Measurements from ENCODE around the gene ITGB1.
"Not testable (repeated sequence)": the region's sequence is repeated elsewhere in the genome, so short reads cannot be mapped to it uniquely, and the experiment has no call there.

The ITGB1 gene

DNA sequence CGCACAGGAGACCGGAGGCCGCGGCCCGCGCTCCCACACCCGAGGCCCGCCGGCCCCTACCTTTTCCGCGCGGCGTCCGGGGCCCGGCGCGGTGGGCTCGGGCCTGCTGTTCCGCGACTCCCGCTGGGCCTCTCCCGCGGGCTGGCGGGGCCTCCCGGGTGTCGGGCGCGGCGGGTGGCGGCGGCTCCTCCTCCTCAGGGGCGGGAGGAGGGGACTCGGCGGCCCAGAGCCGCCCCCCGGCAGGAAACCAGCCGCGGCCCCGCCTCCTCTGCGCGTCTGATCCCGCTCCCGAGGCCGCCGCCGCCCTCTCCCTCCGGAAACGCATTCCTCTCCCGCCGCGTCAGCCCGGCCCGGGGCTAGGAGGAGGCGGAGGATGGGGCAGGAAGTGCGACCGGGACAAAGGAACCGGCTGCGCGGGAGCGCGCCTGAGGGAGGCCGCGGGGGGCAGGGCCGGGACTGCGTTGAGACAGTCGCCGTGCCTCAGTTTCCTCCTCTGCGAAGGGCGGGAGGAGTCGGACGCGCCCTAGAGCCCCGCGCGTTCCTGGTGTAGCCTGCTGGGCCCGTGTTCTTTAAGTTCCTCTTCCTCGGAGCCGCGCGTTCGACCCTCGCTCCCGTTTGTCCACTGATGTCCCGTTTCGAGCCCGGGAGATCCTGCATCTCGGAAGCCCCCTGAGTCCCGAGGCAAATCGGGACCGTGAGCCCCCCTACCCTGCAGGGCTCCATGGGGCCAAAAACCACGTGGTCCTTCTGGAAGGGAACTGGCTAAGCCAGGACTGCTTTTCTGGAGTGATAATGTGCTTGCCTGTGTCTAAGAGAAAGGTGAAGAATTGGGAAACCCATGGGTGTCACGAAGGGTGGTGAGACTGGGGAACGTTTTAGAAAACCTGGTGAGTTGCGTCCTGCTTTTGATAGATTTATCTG is at the start of gene ITGB1:
Gene ITGB1 (minus strand): TSS at position 146 of the 921 bp plus-strand sequence. CDS start 22,672 bp downstream, outside the sequence.
- DNase-seq (ENCODE audit: low spot score), result peak; percentile 95

- DNase-seq (ENCODE audit: low spot score), result no peak
These were observed 48.4 kb upstream of the ITGB1 start for GRCh38 chr10:33006342-33006887.

DNA sequence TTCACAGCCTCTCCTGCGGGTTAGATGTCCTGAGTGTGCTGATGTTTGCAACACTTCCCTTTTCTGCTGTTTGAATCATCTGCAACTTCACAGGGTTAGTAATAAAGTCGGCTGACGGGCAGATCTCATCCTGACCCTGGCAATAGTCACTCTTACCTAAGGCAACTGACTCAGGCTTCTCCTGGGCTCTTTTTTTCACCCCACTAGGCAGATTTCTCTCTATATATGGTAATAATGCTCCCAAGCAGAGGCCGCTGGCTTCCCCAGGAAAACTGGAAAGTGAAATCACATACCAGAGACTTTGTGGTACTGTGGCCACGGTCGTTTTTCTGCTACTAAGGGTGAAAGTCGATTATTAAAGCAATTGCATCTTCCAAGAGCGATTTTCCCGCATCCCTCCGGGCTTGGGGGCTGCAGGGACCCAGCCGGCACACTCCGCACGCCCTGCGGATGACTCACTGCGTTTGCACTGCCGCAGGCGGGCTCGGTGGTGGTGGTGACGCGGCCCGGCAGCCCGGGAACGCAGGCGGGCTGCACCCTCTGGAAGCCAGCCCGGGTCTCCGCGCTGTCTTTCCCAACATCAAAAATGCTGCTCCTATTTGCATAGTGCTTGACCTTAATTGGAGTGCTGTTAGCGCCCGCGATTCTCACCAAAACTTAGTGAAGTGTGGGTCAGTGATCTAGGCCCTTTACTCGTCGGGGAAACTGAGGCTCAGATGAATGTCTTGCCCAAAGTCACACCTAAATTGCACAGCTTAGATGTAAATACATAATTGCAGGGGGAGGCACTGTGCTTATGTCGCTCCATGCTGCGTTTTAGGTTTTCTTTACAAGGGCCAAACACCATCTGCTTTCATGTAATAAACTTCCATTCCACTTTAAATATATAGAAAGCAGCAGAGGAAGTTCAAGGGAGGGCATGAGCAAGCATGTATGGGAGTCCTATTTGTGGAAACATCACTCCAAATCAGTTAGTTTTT is 47.6 kb upstream of the ITGB1 start:
- DNase-seq (ENCODE audit: low spot score), result peak; percentile 23

DNA sequence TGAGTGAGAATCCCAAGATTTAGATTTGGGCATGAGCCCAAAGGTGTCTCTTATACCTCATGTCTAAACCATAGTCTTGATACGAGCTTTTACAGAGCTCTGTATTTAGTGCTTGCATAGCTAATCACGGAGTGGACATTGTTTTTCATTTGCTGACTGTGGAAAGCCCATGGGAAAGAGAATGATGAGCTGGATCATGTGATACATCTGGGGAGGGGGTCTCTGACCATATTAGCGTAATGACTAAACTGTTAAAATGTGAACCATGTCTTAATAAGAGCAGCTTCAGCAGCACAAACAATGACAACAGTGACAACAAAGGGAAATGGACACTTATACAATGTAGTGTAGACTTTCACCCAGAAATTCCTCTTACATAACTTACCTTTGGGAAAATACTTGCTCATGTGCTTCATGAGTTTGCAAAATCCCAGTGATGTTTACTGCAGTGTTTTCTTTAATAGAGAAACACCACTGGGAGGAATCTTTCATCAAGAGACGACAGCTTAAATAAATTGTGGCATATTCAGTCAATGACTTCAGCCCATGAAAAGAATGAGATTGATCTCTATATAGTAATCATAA is 44.0 kb upstream of the ITGB1 start:
- no peak for DNase-seq (ENCODE audit: low spot score)

- not testable (repeated sequence) for DNase-seq (ENCODE audit: low spot score)
These were observed 40.1 kb upstream of the ITGB1 start for GRCh38 chr10:32998060-32998581.

- DNase-seq (ENCODE audit: low spot score), result no peak
These were observed 37.7 kb upstream of the ITGB1 start for GRCh38 chr10:32995751-32996150.

DNA sequence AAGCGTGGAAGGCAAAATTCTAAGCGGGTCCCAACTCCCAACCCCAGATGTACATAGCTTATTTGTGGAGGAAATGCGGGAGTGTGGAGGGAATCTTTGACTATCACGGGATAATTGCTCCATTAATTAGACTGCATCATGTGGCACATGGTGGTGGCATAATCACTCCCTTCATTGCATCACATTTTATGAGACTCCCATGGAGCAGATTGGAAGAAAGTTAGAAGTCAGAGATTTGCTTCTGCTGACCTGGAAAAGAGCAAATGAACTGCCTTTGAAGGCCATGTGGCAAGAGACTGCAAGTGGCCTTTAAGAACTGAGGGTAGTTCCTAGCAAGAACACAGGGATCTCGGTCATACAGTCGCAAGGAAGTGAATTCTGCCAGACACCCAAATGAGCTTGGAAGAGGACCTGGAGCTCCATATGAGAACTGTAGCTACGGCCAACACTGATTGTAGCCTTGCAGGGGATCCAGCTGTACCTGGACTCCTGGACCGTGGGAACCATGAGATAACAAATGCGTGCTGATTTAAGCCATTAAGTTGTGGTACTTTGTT is 37.1 kb upstream of the ITGB1 start:
- no peak for DNase-seq (ENCODE audit: low spot score)

DNA sequence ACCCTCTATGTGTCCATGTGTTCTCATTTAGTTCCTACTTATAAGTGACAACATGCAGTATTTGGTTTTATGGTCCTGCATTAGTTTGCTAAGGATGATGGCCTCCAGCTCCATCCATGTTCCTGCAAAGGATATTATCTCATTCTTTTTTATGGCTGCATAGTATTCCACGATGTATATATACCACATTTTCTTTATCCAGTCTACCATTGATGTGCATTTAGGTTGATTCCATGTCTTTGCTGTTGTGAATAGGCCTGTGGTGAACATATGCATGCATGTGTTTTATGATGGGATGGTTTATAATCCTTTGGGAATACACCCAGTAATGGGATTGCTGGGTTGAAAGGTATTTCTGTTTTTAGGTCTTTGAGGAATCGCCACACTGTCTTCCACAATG is 36.6 kb upstream of the ITGB1 start:
- DNase-seq (ENCODE audit: low spot score), result not testable (repeated sequence)

DNA sequence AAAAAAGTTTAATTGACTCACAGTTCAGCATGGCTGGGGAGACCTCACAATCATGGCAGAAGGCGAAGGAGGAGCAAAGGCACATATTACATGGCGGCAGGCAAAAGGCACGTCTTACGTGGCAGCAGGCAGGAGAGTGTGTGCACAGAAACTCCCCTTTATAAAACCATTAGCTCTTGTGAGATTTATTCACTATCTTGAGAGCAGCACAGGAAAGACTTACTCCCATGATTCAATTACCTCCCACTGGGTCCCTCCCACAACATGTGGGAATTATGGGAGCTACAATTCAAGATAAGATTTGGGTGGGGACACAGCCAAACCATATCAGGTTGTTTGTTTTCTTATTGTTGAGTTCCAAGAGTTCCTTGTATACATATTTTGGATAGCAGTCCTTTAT is 34.3 kb upstream of the ITGB1 start:
- not testable (repeated sequence) for DNase-seq (ENCODE audit: low spot score)

GRCh38 chr10:32990811-32991210 is 32.8 kb upstream of the ITGB1 start:
- no peak for DNase-seq (ENCODE audit: low spot score)

- DNase-seq (ENCODE audit: low spot score), result no peak
These were observed 30.6 kb upstream of the ITGB1 start for GRCh38 chr10:32988604-32989003.

DNA sequence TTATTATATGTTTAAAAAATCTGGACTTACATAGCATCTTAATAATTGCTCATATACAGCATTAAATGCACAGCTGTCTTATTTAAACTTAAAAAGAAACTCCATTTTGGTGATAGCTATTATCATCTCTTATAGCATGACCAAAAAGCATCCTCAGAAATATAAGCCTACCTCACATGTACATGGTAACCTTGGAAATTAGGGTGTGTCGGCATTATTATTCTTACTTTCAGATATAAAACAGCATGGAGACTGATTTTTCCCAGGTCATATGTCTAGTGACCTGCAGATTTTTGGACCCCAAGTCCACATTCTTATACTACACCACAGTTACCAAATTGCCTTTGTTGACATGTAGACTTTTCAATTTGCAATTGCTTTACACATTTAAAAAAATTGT is 29.1 kb upstream of the ITGB1 start:
- DNase-seq (ENCODE audit: low spot score), result no peak

- DNase-seq (ENCODE audit: low spot score), result no peak
These were observed 27.8 kb upstream of the ITGB1 start for GRCh38 chr10:32985775-32986350.

DNA sequence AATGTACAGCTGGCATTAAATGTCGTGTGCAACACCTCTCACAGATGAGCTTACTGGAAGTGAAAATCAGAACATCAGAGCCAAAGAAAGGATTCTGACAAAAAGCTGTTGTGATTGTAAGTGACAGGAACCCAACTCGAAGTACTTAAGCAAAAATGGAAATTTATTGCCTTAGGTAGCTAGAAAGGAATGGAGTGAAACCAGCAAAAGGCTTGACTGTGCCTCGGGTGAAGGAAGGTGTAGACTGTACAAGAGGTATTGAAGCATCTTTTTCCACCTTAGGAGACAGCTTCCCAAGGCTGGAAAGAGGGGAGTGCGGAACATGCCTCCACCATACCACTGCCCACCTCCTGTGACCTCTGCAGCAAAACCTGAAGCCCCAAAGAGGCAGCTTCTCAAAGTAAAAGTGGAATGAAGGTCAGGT is 27.3 kb upstream of the ITGB1 start:
- DNase-seq (ENCODE audit: low spot score), result no peak

- no peak for DNase-seq (ENCODE audit: low spot score)
These were observed 26.1 kb upstream of the ITGB1 start for GRCh38 chr10:32984003-32984600.

DNA sequence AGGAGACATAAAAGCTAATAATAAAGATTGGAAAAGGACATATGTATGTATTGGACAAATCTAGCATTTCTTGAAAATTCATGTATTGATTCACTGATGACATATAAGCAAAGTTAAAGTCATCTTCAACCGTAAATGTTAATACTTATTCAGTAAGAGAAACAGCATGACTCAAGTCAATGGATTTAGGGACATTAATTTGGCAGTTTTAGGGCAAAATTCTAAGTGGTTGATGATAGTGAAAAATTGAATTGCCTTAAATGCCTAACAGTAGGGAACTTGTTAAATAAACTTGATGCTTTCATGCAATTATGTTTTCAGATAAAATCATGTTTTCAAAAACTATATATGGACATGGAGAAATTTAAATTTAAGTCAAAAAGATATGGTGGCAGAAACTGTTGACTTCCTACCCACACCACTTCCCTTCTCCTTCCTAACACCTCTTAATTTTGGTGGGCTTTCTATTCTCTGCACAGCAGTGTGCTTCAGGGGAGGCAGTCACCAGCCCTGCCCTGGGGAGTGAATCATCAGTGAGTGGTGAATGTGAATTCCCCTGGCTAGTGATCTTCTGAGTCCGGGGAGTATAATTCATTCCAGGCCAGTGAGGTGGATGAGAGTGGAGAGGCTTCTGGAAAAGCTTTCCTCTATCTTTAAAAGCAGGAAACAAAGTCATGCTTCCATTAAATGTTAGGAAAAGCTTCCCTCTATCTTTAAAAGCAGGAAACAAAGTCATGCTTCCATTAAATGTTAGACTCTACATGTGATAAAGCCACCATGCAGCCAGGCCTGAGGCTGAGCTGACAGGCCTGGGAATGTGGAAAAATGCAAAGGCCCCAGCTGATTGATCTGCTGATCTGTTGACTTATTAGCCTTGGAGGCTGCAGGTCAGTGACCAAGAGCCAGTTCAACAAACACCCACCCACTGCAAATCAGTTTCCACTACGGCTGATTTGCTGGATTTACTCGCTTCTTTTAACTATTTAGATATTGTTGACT is 25.2 kb upstream of the ITGB1 start:
- DNase-seq (ENCODE audit: low spot score), result no peak

DNA sequence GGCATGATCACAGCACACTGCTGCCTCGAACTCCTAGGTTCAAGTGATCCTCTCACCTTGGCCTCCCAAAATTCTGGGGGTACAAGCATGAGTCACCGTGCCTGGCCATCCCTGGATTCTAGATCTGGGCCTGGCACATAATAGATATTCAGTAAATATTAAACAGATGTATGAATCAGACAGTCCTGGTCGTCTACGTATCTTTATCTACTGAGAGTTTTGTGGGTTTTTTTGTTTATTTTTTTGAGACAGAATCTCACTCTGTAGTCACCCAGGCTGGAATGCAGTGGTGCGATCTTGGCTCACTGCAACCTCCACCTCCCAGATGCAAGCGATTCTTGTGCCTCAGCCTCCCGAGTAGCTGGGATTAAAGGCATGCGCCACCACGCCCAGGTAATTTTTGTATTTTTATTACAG is 24.3 kb upstream of the ITGB1 start:
- no peak for DNase-seq (ENCODE audit: low spot score)

DNA sequence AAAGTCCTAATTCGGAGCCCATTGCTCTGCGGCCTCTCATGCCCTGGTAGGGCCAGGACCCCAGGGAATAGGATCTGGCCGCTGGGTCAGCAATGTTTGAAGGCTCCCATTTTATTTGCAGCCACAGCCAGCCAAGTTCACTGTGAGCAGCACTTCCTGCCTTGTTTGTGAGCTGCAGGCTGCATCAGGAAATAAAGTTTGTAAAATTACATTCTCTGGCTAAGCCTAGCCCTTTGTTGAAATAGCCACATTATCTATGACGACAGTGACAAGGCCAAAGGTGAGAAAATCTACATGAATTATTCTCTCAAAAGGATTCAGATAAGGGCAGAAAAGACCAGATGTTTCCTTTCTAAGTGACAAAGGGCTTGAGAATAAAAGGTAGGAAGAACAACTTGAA is 23.7 kb upstream of the ITGB1 start:
- DNase-seq (ENCODE audit: low spot score), result no peak

Measured in putamen (tissue), 1 donor.